Epithelial cell of prostate (primary cell): ENCODE data around the gene S100A8.
"Not testable (repeated sequence)": the region's sequence is repeated elsewhere in the genome, so short reads cannot be mapped to it uniquely, and the experiment has no call there.

Experiments used
- DNase-seq: peaks from one replicate; pipeline ENCODE4 v3.0.0-alpha.2; 2011; ENCODE audit warnings: low read depth, low spot score
- H3K27ac ChIP-seq: fragments of 450-650 bp; 2 replicates; pipeline ENCODE4 v1.5.1; 2017; ENCODE audit warnings: mild to moderate bottlenecking

The S100A8 gene

GRCh38 chr1:153418758-153419435, 28.0 kb upstream of the S100A8 start:
- not testable (repeated sequence) for DNase-seq, H3K27ac ChIP-seq

GRCh38 chr1:153417136-153417888, 26.4 kb upstream of the S100A8 start:
- H3K27ac ChIP-seq, result no peak overlapping the region

GRCh38 chr1:153415850-153416570, 25.1 kb upstream of the S100A8 start, which contains the start of gene S100A7A:
Gene S100A7A, plus strand, starts transcription at chr1:153416520. Its CDS starts 1,563 bp downstream, at chr1:153418083.
- DNase-seq, result no peak
- no peak within 1 kb of the TSS for H3K27ac ChIP-seq

More at GRCh38 chr1:153417136-153417888, 26.4 kb upstream of the S100A8 start:
- no peak for DNase-seq

DNA sequence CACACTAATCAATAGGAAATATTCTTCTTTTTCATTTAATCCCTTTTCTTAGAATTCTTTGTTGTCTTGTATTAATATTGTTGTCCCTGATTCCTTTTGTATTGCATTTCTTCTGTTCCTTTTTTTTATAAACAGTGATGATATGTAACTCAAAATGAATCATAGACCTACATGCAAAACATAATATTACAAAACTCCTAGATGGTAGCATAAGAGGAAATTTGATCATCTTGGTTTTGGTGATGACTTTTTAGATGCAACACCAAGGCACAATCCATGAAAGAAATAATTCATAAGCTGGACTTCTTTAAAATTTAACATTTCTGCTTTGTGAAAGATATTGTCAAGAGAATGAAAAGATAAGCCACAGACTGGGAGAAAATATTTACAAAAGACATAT, 23.1 kb upstream of the S100A8 start:
- H3K27ac ChIP-seq, DNase-seq: not testable (repeated sequence)

DNA sequence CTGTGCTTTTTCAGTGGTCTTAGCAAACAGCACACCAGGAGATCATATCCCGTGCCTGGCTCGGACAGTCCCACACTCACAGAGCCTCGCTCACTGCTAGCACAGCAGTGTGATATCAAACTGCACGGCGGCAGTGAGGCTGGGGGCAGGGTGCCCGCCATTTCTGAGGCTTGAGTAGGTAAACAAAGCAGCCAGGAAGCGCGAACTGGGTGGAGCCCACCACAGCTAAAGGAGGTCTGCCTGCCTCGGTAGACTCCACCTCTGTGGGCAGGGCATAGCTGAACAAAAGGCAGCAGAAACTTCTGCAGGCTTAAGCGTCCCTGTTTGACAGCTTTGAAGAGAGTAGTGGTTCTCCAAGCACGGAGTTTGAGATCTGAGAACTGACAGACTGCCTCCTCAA, 16.4 kb upstream of the S100A8 start:
- H3K27ac ChIP-seq, result not testable (repeated sequence)

DNA sequence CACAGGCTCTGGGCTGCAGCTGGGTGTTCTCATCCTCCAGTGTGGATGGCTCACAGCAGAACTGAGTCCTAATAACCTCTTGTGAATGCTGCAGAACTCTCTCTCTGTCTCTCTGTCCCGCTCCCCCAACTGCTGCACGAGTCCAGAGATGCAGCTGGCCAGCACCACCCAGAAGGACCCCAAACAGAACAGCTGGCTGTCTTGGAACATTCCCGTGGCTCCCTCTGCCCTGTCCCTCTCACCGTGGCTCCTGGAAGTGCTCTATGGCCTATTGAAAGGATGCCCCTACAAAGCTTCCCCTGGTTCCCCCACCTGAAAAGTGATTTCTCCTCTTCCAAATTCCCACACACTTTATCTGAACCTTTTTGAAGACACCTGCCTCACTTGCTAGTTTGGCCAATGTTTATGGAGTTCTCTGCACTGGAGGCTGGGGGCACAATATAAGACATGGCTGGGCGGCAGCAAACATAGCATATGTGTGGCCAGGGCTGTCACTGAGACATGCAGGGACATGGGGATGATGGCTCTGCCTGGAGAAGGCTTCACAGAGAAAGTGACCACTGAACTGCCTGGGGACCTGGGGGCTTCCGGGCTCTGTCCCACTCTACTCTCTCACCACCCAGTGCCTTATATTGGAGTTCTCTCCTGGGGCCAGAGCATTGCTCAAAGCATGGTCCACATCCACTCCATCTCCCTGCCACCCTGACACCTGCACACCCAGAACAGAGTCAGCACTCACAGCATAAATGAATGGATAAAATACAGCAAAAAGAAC, 15.1 kb upstream of the S100A8 start:
- not testable (repeated sequence) for H3K27ac ChIP-seq, DNase-seq

More for the DNA sequence above, 16.4 kb upstream of the S100A8 start:
- DNase-seq, result not testable (repeated sequence)

DNA sequence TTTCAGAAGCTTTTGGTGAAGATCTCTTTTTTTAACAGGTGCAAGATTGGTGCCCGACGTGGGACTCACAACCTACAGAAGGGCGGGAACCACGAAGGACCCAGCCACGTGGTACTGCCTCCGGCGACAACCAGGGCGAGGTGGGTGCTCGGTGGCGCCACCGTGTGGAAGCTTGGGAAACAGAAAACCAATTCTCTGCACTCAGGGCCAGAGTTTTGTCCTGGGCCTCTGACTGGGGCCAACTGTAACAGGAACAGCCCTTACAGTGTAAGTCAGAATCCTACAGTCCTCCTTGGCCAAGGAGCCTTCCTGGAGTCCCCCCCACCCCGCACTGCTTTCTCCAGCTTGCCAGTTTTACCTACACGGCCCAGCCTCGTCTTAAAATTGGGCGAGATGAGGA, 13.9 kb upstream of the S100A8 start:
- no peak overlapping the region for H3K27ac ChIP-seq
- DNase-seq, result no peak

GRCh38 chr1:153404086-153404635, 13.3 kb upstream of the S100A8 start:
- DNase-seq, result no peak
- H3K27ac ChIP-seq, result no peak overlapping the region

GRCh38 chr1:153403421-153404085, 12.7 kb upstream of the S100A8 start:
- H3K27ac ChIP-seq, result no peak overlapping the region
- no peak for DNase-seq

GRCh38 chr1:153402226-153402625, 11.4 kb upstream of the S100A8 start:
- no peak overlapping the region for H3K27ac ChIP-seq
- no peak for DNase-seq

- no peak overlapping the region for H3K27ac ChIP-seq
- no peak for DNase-seq
These were observed 10.6 kb upstream of the S100A8 start for GRCh38 chr1:153401461-153401860.

GRCh38 chr1:153400244-153400643, 9.4 kb upstream of the S100A8 start:
- no peak for DNase-seq
- H3K27ac ChIP-seq, result no peak overlapping the region

DNA sequence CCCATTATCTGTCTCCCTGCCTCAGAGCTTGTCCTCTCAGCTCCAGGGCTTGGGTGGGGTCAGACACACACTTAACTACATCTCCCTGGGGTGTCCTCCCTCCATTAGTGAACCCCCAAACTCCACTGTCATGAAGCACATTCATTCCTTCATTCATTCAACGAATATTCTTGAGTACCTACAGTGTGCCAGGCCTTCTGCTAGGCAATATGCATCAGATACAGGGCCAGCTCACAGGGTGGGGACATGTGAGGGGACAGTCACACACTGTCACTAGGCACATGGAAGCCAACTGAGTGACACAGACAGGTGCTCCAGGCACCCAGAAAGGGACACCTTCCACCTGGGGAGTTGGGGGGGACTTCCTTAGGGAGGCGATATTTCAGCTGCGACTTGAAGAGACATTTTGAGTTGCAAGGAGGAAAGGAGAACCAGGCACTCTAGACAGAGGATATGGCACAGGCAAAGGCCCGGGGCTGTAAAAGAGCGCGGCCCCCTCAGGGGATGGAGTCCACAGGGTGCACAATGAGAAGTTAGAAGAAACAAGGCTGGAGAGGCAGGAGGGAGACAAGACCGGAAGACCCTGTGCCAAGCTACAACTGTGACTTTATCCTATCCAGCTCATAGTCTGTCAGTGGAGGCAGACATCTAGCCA, 8.7 kb upstream of the S100A8 start:
- DNase-seq, result no peak
- H3K27ac ChIP-seq, result no peak overlapping the region

- DNase-seq, result no peak
- no peak overlapping the region for H3K27ac ChIP-seq
These were observed 7.2 kb upstream of the S100A8 start for GRCh38 chr1:153397924-153398651.

DNA sequence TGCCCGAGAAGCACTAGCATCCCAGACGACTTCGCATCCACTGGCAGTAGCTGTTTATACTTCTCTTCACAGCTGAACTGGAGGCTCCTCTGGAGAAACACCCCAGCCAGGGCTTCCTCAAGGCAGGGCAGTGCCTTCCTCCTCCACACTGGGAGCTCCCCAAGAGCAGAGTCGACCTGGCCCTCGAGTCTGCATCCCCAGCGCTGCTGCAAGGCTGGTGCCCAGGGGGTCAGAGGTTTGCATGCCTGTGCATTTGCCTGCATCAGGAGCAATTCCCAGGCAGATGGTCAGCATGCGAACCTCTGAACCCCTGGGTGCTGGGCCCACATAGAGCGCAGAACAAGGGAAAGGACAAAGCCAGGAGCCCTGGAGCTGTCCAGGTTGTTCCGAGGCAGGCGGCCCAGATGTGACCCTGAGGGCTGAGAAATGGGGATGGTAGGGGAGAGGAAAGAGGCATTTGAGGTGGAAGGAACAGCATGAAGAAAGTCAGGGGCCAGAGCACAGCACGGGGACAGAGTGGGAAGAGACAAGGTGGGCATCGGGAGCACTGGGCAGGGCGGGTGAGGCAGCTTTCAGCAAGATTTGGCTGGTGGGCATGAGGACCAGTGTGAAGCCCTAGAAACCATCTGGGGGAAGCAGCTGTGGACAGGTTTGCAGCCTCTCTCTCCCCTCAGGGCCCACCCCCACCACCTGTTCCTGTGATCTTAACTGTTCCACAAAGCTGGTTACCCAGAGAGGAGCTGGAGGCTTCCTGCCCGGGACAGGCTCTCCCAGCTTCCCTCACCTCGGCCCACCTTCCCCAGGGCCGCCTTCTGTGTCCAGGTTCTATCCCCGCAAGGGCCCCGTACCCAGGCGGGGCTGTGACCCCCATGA, 6.4 kb upstream of the S100A8 start:
- no peak overlapping the region for H3K27ac ChIP-seq
- DNase-seq, result no peak

DNA sequence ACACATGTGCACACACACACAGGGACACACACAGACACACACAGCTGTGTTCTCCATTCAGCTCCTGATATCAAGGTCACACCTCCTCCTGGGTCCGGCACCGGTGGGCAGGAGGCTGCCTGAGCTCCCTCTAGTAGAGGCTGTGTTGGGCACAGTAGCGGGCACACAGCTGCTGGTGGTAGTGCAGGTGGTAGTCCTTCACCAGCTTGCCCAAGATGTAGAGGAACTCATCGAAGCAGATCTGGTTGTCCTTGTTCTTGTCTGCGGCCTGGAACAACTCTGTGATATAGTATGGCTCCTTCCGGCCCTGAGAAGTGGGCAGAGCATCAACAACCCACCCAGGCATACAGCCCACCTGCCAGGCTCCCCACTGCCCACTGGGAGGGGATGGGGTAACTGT, 5.6 kb upstream of the S100A8 start:
- DNase-seq, result no peak
- H3K27ac ChIP-seq, result no peak overlapping the region

GRCh38 chr1:153395776-153396175, 4.9 kb upstream of the S100A8 start:
- DNase-seq, result no peak
- no peak overlapping the region for H3K27ac ChIP-seq
